ENCODE results near the gene KIRREL2. TPM values are rescaled to one million over a fixed set of nuclear protein-coding genes. Genes with fewer than 3 reads are reported as not detected.
A peak's percentile ranks its signal among the peaks of the same experiment; 100 is the strongest.

Gene KIRREL2
- 0.12 TPM for total RNA-seq
- long read RNA-seq = 0 reads

GRCh38 chr19:35856546-35857149 is at the start of gene KIRREL2:
Gene KIRREL2, plus strand, starts transcription at chr19:35856911. Its CDS starts 209 bp downstream, at chr19:35857120.
- Histone ChIP-seq H3K9me3 (no peaks in the 10 kb centered on the region), H3K4me3 (peak within 1 kb of the TSS; percentile 56), H3K4me1 (peaks cover 13% of the 10 kb centered on the region), H3K27me3 (ENCODE audit: low read depth) (peaks cover 93% of the 10 kb centered on the region), H3K36me3 (no peaks in the 10 kb centered on the region), H3K27ac (no peak within 1 kb of the TSS)
- peak; percentile 21 to 34 for ATAC-seq
- no peak for DNase-seq
- TF ChIP-seq CTCF (IDR thresholded peaks at IDR 0.05) = no peak
- intact Hi-C loops (cut with DNase I) = no loop called here

GRCh38 chr19:35807633-35808032 is 49.1 kb upstream of the KIRREL2 start:
- H3K9me3 ChIP-seq = no peaks in the 10 kb centered on the region
- intact Hi-C loops (cut with DNase I) = no loop called here
- DNase-seq = no peak
- no peaks in the 10 kb centered on the region for H3K36me3 ChIP-seq
- no peaks in the 10 kb centered on the region for H3K4me1 ChIP-seq
- TF ChIP-seq CTCF (IDR thresholded peaks at IDR 0.05) = no peak
- H3K4me3 ChIP-seq = no peak overlapping the region
- H3K27ac ChIP-seq = no peak overlapping the region
- peaks cover 12% of the 10 kb centered on the region for H3K27me3 ChIP-seq (ENCODE audit: low read depth)
- ATAC-seq = no peak

- no peak overlapping the region for H3K27ac ChIP-seq
- ATAC-seq (peak in 1 of 2 donors; percentile 47), DNase-seq (no peak)
- no peak overlapping the region for H3K4me3 ChIP-seq
- intact Hi-C loops (cut with DNase I) = no loop called here
- no peaks in the 10 kb centered on the region for H3K9me3 ChIP-seq
- H3K27me3 ChIP-seq (ENCODE audit: low read depth) = peaks cover 15% of the 10 kb centered on the region
- no peaks in the 10 kb centered on the region for H3K36me3 ChIP-seq
- TF ChIP-seq CTCF (IDR thresholded peaks at IDR 0.05) = no peak
- no peaks in the 10 kb centered on the region for H3K4me1 ChIP-seq
Measured at GRCh38 chr19:35811317-35812219, 45.1 kb upstream of the KIRREL2 start.

- Histone ChIP-seq H3K9me3 (no peaks in the 10 kb centered on the region), H3K4me3 (no peak within 1 kb of the TSS), H3K36me3 (no peaks in the 10 kb centered on the region), H3K27ac (no peak within 1 kb of the TSS), H3K27me3 (ENCODE audit: low read depth) (peaks cover 15% of the 10 kb centered on the region), H3K4me1 (no peaks in the 10 kb centered on the region)
- intact Hi-C loops (cut with DNase I) = no loop called here
- TF ChIP-seq CTCF (IDR thresholded peaks at IDR 0.05) = no peak
- no peak for ATAC-seq
- no peak for DNase-seq
Measured at GRCh38 chr19:35812220-35813042, 44.3 kb upstream of the KIRREL2 start, which contains the start of gene PRODH2. Gene PRODH2, minus strand, starts transcription at chr19:35812845. Its CDS starts 40 bp downstream, at chr19:35812805.

All from lower lobe of right lung (tissue), 2 donors.